Fibroblast of skin of left biceps (primary cell): ENCODE data around the gene CHST15.
"Not testable (repeated sequence)": the region's sequence is repeated elsewhere in the genome, so short reads cannot be mapped to it uniquely, and the experiment has no call there.

Source experiments
- DNase-seq, 2 experiments: peaks; one replicate each; pipeline ENCODE4 v3.0.0-alpha.2; 2013; ENCODE audit warnings: low read depth in 2 of 2

CHST15 gene

DNA sequence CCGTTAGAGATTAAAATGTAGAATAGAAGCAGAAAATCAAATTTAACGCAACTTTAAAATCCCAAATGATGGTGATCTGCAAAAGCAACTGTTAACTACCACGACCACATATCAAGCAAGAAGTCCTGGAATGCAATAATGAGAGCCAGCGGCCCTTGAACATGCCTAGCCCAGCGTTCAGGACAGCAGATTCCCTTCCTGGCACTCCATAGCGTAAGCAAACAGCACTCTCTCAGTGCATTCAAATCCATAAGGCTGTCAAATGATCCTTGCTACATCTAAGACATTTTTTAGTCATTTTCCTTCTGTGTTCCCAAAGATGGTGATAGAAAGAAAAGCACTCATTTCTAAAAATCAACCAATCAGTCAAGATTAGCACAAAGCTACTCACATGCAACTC is 48.1 kb downstream of the CHST15 start:
- no peak for DNase-seq

DNA sequence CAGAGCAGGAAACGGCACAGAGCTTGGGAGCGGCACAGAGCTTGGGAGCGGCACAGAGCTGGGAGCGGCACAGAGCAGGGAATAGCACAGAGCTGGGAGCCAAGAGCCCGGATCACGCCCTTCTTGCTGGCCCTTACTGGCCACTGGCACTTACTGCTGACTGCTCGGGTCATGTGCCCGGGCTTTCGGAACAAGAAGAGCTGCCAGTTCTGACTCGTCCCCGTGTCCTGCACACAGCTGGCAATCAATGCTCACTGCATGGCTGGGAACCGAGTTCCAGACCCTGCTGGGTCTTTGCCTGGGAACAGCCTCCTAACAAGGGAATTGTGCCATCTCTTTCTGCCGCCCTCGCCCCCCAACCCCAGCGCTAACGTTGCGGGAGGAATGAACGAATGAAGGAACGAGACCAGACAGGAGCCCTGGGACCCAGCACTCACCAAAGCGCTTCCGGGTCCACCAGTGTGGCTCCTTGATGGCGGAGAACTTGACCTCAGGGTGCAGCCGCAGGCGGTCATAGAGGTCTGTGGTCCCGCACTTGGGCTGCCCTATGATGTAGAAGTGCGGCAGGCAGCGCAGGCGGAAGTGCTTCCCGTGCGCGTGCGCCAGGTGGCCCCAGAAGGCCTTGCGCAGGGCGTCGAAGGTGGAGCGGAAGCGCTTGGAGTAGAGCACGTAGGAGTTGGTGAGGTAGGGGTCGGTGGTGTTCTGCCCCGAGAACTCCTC is 49.1 kb downstream of the CHST15 start:
- DNase-seq, result no peak

DNA sequence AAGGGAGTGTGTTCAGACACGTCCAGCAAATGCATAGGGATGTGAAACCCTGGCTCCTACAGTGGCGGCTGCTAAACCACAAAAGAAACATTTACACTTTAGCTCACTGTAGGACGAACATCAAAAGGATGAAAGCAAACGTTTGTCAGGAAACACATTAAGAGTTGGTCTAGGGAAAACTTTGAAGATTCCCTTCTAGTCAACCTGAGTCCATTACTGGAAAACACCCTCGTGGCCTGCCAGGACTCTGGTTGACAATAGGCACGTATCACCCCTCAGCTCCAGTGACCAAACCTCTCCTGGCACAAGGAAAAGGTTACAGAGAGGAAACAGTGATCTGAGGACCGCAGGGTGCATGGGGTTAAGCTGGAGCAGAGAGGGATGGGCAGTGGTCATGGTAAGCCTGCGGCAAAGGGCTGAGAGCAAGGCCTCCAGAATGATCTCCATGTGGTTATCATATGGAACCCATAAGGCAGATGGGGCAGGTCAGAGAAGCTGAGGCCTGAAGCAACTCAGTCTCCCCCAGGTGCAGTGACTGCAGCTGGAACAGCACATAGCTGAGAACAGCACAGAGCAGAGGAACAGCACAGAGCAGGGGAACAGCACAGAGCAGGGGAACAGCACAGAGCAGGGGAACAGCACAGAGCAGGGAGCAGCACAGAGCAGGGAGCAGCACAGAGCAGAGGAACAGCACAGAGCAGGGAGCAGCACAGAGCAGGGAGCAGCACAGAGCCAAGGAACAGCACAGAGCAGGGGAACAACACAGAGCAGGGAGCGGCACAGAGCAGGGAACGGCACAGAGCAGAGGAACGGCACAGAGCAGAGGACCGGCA is 49.9 kb downstream of the CHST15 start:
- no peak for DNase-seq

DNA sequence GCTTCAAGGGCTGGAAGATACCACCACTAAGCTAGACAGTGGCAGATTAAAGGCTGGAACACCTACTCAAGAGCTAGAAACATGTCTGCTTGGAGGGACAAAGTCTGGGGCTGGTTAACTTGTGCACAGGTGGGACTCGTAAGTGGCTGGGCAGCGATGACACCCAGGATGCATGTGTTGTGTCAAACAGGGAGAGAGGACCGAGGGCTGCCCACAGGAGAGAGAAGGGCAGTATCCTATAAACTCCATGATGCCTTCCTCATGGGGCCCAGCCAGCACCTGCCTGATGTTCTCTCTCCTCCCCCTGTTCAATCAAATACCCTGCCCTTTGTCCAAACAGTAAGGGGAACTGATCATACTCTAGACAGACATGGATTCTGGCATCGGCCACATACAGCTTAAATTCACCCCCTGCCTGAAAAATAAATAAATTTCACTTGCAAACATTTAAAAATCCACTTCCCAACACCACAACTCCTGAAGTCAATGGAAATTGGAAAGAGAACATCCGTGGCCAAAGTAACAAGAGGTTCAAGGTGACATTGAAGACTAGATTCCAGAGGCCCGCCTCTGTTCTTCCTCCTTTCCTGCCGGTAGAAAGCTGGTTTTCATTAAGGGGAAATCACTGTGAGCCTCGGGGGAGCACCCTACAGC is 50.6 kb downstream of the CHST15 start:
- no peak for DNase-seq

DNA sequence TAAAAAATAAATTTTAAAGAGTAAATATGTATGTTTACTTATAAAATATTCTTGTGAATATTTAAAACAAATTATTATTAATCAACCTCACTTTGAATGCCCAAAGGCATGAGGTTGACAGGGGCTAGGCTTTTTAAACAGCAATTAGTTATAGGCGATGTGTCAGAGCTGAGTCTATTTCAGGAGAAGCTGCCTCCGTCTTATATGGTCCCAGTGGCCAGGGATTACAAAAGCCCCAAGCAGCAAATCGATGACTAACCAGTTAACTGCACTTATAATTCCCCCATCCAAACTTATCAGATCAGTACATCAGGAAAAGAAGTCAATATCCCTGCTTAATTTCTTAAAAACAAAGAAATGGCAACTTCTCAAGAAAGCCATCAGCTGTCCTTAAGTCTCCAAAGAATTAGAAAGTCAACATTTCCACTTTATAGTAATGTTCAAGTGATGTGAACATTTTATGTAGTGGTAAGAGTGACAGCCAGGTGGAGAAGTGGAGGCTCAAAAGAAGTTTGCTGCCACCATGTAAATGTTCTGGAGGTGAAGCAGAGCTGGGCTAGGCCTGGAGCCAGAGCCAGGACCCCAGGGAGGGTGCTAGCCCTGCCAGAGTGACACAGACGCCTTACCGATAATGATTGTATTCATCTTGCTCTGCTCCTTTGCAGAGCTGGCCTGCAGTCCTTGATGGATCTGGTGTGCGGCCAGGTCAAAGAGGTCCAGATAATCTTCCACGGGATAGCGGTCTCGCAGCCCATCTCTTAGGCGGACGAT is 51.5 kb downstream of the CHST15 start:
- no peak for DNase-seq

DNA sequence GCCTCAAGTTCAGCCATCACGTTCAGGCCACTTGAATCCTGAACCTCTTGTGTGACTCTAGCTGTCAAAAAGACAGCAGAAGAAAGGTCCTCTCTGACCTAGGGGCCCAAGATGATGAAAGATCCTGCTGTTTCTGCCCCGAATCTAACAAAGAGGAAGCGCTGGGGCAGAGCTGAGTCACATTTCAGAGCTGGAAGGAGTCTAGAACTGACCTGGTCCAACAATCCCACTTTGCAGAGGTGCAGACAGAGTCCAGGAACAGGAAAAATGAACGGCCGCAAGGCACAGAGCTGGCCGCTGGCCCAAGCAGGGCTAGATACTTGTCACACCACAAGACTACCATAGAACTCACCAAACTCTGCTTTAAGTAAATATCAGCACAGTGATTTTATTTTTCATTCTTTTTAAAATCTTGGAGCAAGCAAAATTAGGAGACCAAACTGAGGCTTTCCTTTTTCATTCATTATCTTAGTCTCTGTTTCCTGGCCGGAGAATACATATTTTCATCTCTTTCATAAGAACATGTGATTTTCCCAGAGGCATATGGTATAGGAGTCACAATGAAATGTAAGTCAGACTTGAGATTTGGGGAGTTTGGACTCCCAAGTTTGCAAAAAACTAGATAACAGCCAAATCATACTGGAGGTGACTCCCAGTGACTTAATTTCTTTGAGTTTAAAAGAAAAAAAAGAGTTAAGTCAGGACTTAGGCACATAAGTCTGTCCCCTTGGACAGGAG is 52.8 kb downstream of the CHST15 start:
- no peak for DNase-seq

DNA sequence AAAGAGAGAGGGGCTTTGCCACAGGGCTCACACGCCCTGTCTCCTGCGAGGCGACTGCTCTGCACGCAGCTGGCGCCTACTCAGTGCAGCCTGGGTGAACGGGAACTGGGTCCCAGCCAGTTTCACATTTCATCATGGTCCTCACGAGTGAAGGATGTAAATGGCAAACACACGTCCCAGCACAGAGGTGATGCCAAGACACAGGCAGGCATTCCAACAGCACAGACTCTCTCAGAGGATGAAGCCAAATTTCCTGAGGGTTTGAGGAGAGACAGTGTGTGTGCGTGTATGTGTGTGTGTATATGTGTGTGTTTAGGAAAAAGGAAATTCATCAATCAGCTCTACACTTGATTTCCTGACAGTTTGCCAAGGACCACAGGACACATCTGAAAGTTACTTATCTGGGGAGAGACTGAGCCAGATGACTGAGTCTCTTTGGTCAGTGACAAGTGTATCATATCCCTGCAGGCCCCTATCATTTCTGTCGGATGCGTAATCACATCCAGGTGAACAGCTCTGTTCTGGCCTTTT is 53.9 kb downstream of the CHST15 start:
- no peak for DNase-seq

DNA sequence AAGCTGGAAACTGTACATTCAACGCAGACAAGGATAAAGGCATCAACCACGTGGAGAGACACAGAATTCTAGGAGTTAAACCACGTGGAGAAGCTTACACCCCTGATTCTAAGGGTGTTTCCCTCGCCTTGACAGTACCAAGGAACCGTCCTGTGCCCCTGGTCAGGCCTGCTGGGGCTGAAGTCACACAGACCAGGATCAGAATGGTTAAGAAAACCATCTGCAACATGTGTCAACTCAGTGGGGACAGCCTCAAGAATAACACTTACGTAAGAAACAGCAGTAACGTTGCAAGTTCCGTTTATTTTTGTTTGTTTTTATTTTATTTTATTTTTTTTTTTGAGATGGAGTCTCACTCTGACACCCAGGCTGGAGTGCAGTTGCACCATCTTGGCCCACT is 55.6 kb downstream of the CHST15 start:
- DNase-seq, result no peak

DNA sequence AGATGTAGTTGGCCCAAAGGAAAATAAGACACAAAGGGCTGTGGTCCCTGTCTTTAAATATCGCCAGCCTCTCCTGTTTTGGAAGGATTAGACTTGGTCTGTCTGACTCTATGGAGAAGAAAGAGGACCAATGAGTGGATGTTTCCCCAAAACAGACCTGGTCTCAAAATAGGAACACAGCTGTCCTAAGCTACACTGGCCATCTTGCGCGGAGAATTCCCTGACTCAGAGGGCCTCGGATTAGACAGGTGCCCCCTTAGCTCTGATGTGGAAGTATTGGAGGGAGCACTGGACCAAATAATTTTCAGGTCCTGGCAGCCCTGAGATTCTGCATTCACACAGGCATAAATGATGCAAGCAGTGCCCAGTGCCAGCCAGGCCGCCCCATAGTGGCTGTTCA is 56.1 kb downstream of the CHST15 start:
- DNase-seq, result no peak

DNA sequence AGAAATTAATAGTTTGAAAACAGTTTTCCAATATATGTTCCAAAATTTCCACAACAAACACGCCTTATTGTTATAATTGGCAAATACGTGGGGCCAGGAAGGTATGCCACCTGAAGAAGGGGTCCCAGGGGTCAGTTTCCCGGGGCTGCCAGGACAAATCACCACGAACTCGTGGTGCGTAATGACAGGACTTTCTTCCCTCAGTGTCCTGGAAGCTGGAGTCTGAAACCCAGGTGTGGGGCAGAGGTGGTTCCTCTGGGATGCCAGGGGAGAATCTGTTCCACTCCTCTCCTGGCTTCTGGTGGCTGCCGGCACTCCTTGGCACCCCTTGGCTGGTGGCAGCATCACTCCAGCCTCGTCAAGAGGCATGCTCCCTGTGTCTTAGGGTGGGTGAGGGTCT is 56.7 kb downstream of the CHST15 start:
- DNase-seq, result no peak

DNA sequence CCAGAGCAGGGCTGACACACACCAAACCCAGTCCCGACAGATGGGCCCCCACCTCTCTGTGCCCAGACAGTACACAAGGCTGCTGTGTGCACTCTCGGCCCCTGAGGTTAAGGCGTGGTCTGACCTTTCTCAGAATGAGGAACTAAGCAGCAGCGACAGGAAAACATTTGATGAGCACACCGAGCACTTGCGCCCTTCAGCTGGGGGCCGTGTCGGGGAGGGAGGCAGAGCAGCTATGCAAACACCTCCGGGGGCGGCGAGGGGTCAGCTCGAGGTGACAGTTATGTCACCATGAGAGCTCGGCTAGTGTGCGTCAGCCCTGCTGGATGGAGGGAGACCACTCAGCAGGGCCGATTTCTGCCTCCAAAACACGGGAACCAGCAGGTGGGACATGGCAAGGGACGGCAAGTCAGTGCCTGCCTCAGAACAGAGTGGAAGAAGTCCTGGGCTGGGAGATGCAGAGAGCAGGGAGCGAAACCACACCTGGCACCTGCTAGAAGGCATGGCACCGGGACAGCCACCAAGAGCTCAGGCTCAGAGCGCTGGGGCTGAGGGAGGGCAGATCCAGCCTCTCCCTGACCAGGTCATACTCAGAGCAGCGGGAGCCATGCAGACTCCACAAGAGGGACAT is 57.4 kb downstream of the CHST15 start:
- no peak for DNase-seq

DNA sequence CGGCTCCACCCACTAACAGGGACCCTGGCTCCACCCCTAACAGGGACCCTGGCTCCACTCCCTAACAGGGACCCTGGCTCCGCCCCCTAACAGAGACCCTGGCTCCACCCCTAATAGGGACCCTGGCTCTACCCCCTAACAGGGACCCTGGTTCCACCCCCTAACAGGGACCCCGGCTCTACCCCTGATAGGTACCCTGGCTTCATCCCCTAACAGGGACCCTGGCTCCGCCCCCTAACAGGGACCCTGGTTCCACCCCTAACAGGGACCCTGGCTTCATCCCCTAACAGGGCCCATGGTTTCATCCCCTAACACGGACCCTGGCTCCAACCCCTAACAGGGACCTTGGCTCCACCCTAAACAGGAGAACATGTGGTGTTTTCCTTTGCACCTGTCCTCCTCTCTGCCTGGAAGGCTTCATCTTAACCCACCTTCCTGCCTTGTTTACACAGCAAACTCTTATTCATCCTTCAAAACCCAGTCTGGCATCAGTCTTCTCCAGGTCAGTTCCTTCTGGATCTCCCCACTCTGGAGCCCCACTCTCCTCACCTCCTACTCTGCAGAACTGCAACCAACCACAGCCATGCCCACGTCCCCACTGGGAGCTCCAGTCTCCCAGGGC is 58.0 kb downstream of the CHST15 start:
- no peak for DNase-seq

DNA sequence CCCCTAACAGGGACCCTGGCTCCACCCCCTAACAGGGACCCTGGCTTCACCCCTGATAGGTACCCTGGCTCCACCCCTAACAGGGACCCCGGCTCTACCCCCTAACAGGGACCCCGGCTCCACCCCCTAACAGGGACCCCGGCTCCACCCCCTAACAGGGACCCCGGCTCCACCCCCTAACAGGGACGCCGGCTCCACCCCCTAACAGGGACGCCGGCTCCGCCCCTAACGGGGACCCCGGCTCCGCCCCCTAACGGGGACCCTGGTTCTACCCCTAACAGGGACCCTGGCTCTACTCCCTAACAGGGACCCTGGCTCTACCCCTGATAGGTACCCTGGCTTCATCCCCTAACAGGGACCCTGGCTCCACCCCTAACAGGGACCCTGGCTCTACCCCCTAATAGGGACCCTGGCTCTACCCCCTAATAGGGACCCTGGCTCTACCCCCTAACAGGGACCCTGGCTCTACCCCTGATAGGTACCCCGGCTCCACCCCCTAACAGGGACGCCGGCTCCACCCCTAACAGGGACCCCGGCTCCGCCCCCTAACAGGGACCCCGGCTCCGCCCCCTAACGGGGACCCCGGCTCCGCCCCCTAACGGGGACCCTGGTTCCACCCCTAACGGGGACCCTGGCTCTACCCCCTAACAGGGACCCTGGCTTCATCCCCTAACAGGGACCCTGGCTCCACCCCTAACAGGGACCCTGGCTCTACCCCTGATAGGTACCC is 58.7 kb downstream of the CHST15 start:
- DNase-seq, result not testable (repeated sequence)

DNA sequence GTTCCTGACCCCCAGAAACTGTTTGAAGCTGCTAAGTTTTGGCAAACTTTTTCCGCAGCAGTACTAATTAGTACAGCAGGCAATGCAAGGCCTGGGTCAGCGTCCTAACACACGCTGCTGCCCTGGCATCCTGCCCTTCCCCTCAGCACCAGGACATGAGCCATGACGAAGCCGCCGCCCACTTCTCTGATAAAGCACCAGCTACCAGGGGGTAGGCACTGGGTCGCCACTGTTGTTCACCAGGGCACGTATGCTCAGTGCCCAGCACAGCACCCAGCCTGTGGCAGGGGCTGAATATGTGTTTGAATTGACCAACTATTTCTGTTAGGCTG is 59.5 kb downstream of the CHST15 start:
- no peak for DNase-seq

DNA sequence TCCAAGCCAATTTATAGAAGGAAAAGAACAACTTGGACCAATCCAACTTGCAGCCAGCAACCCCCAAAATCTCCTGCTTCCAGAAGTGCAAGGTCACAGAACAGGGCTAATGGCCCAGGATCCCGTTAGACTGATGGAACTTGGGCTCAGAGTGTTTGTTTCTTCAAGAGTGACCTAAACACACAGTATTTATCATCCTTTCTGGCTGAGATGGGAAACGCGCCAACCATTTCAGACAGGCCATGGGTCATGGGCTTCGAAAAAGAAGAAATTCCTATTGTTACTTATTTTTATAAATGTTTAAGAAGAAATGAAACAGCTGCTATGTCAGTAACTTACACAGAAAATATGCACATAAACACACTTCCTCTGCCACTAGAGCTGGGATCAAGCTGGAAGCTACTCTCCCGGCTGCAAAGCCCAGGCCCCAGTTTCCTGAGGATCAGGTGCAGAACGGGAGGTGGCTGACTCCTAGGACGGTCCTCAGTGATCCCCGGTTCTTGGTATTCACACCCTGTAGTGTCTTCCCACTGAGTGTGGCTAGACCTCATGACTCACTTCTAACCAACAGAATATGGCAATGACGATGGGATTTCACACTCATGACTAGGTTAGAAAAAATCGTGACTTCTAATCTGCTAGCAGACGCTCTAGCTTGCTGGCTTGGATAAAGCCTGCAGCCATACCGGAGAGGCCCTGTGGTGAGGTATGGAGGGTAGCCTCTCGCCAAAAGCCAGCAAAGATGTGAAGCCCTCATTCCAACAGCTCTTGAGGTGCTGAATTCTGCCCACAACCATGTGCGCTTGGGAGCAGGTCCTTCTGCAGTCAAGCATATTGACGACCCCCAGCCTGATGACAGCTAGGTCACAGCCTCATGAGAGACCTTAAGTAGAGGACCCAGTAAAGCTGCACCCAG is 60.2 kb downstream of the CHST15 start:
- DNase-seq, result peak; percentile 3 to 8

DNA sequence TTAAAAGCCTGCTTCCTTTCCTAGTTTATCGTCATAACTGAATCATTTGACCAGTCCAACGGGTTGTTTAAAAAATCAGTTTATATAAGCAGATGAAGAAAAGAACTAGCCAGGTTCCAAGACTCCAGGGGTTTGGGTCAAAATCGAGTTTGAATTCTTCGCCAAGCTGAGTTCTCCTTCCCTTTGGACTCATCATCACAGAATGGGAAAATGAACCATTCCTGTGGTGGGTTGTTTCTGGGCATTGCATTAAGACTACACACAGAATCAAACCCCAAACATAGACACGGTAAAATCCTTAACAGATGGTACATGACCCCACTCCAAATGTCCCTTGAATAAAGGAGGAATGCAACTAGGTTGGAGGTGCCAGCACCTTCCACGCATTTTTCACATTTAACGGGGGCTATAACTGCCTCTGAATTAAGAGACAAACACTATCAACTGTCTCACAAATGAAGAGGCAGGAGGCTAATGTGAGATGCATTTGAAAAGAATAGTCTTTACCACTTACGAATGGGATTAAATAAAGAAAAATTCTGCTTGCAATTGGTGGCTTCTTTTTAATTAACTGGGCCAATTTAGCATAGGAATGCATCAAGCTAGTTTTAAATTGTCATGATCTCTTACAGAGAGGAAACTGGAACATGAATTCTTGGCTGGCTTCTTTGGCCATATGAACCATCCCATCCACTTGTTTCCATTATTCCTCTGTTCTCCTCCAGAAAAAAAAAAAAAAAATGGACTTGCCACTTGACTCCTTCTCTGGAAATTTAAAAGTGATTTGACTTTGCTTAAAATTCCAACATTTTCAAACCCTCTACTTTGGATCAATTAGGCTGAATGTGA is 61.1 kb downstream of the CHST15 start:
- DNase-seq, result no peak

DNA sequence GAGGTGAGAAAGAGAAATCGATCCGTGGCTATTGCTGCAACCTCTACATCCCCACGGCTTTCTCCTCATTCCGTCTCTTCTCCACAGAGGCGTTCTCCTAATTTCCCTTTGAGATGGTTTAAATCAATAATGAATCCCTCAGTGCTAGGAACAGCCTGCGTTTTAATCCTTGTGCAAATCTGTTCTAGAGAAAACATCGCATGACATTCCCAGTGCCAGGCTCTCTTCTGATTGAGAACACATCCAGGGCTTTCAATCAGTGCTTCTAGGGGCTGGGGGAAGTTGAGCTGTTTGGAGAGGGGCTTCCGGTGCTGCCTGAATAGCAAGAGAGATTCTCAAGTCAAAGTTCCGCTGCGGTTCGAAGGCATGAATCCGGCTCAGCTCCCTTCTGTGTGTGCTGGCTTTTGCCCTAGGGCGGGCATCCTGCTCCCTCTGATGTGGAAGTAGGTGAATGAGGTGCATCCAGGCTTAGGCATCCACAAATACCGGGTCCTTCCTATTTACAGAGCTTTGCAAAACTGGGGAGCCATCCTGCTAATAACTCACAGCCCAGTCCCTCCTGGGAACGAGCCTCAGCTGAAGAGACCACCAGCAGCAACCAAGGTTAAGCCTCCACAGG is 62.8 kb downstream of the CHST15 start:
- DNase-seq, result no peak
